HG02870 (cell line): ENCODE results near the gene RGS8.

ENCODE experiments used
- ATAC-seq: cut with Tn5 transposase; IDR thresholded peaks from one replicate; pipeline ENCODE4 v1.9.1; 2021; ENCODE audit warnings: mild to moderate bottlenecking, moderate library complexity; ENCODE audit not compliant: unreplicated experiment

The RGS8 gene

GRCh38 chr1:182672487-182672836, 11.9 kb downstream of the RGS8 start:
- ATAC-seq: no peak

DNA sequence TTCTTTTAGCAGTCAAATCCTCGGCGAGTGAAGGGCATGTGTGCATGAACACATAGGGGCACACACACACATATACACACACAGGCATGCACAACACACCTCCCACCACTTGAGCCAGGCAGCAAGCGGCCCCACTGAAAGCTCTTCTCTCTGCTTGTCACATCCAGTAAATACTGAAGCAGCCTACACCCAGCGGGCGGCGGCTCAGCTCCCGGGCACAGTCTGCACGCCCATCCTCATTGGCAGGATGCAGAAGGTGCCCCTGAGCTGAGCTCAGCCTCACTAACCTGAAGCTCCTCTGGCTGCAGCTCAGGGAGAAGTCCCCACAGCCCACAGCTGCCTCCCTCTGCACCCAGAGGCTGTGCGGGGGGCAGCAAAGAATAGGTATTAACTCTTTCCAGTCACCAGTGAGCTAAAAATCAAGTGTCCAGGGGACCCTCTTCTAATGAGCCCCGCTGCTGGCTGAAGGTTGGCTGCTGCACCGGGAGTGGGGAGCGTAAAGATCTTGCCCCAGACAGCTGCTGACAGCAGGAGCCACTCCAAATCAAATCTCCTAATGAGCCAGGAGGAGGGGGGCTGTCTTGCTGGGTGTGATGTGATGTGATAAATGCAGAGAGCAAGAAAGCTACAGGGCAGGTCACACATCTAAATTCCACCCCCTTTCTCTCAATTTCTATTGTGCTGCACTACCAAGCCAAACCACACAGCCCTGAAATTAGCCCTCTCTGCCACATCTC, 12.5 kb downstream of the RGS8 start:
- no peak for ATAC-seq

DNA sequence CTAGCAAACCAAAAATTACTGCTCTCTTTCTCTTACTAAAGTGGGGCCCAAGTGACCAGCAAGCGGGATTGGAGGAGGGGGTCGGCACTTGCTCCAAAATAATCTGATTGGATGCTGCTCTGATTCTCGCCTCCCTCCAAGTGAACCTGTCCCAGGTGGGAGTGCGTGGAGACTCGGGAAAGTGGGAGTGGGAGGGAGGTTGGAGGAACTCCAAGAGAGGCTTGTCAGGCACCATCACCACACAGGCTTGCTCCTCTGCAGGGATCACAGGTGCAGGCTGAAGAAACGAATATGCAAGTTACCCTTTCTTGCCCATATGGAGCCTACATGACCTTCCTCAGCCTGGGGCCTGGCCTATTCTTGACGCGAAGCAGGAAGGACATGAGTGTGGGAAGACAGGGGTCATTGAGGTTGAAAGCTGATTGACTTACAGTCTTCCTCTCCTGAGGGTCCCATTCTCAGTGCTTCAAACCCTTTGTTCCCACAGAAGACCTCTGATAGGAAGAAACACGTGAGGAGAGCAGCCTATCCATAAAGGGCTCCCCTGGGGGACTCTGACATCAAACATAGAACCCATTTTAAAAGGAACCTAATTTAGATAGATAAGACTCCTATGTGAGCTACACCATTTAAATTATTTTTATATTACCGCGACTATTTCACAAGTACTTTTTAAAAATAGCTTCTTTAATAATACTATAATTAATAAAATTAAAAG, 14.2 kb downstream of the RGS8 start:
- ATAC-seq: no peak

DNA sequence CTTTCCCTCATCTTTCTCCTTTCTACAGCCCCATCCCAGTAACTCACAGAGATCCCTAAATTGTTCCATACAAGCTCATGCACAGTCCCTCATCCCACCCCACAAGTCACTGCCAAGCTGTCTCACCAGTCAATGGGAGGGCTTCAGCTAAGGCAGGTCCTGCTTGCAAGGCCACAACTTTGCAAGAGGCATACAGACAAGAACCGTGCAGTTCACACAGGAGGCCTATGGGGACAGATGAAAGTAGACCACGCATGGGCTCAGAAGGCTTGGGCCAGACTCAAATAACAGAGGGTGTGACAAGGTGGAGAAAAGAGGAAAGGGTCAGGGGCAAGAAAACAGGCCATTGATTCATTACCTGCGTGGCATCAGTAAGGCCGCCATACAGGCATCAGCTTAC, 15.1 kb downstream of the RGS8 start:
- no peak for ATAC-seq

DNA sequence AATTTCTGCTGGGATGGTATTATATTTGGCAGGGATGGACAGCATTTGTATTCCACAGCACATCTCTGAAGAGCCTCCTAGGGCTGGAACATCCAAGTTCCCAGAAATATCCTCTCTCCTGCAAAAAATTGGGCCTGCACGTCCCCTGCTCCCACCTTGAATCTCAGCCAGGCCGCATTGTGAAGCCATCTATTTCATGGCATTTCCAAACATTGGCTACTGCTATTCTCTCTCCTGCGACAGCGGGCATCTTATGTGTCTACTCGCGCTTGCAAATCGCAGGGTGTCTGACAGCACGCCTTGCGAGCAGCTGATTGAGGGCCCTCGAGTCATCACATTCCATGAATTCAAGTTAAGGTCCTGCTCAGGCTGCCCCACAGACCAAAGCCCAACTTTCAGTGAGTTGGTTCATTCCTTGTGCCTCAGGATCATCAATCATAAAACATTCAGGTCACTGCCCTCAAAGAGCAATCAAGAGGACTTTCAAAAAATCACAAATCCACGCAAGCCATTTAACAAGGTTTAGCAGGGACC, 15.8 kb downstream of the RGS8 start:
- no peak for ATAC-seq

DNA sequence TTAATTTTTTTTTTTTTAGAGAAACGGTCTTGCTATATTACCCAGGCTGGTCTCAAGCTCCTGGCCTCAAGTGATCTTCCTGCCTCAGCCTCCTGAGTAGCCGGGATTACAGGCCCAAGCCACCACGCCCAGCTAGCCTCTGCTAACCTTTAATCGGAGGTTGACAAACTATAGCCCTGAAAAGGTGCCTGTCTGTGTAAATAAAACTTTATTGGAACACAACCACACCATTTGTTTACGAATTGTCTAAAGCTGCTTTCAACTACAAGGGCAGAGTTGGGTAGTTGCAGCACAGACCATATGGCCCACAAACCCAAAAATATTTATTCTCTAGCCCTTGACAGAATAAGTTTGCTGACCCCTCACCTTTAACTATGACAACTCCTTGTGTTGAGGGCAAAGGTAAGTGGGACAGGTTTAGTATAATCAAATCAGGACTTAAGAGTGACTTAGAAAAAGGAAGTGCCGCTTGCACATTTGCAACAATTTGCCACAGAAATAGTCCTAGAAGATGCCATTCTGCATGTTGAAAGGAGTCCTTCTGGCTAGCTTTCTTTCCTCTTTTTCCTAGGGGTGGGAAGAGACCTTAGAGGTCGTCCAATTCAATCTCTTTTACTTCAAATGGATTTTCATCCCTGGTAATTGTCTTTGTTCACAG, 16.4 kb downstream of the RGS8 start:
- ATAC-seq: no peak

DNA sequence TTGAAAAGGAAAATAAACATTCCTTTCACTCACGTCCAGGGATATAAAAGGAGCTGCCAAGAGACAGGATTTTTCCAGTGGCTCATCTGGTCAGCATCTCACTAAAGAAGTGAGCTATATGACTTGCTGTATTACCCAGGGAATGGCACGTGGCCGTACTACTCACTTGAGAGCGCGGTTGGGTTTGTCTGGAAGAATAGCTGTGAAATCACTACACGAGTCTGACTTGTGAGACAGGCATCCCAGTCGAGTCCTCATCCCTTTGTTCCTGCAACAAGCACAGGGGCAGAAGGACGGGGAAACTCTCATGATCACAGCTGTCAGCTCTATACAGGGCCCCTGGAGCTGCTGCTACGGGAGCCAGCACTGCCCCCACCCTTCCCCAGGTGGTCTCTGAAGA, 17.7 kb downstream of the RGS8 start:
- ATAC-seq: no peak

GRCh38 chr1:182664296-182664695, 20.1 kb downstream of the RGS8 start:
- ATAC-seq: no peak

GRCh38 chr1:182662956-182663355, 21.4 kb downstream of the RGS8 start:
- no peak for ATAC-seq

- ATAC-seq: no peak
Observed at GRCh38 chr1:182662121-182662890, 22.1 kb downstream of the RGS8 start.

GRCh38 chr1:182658055-182658454, 26.3 kb downstream of the RGS8 start:
- ATAC-seq: no peak

DNA sequence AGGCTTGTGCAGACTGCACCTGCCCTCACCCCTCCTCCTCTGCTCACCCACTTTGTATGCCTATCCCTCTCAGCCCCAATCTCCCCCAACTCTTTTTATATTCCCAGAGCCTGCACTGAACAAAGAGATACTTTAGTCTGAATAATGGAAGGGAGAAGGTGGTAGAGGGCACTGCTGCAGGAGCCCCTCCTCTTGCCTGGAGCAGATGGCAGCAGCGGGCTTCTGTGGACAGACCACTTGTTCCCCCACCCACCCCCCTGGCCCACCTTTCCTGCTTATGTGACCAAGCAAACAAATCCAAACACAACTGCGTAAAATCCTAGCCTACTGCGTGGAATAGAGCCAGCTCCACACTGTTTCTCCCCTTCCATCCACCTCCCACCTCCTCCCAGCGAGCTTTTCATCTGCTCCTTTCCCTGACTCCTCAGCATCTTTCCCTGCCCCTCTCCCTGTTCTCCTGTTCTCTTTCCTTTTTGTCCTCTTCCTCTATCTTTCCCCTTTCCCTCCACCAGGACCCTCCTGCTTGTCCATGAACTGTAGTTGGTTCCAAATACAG, 27.5 kb downstream of the RGS8 start:
- no peak for ATAC-seq

DNA sequence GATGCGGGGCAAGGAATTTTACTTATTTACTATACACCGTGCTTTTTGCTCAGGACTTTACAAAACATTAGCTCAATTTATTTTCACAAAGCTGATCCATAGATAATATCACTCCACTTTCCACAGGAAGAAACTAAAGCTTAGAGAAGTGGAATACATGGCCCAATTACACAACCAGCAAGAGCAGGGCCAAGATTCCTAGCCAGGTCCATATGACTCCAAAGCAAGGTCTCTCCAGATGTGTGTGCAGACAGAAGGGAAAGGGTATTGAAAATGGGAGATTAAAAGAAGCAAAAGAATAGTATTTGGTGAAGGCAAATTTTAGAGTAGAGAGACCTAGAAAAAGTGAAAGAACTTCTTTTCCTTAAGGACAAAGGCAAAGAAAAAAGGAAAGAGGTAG, 30.4 kb downstream of the RGS8 start:
- no peak for ATAC-seq

GRCh38 chr1:182652933-182653332, 31.5 kb downstream of the RGS8 start:
- no peak for ATAC-seq

DNA sequence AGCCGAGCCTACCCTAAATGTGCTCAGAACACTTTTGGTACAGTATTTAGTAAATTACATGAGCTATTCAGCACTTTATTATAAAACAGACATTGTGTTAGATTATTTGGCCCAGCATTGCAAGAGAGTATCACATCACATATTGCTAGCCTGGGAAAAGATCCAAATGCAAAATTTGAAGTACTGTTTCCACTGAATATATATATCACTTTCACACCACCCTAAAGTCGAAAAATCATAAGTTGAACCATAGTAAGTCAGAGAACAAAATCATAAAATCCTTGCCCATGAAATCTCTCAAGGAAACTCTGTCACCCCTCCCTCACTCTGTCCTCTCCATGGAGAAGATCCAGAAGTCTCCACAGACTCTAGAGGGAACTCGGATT, 33.1 kb downstream of the RGS8 start:
- ATAC-seq: no peak

GRCh38 chr1:182650678-182651338, 33.6 kb downstream of the RGS8 start:
- ATAC-seq: no peak

- ATAC-seq: peak; percentile 44
Observed at GRCh38 chr1:182649041-182649440, 35.3 kb downstream of the RGS8 start.

DNA sequence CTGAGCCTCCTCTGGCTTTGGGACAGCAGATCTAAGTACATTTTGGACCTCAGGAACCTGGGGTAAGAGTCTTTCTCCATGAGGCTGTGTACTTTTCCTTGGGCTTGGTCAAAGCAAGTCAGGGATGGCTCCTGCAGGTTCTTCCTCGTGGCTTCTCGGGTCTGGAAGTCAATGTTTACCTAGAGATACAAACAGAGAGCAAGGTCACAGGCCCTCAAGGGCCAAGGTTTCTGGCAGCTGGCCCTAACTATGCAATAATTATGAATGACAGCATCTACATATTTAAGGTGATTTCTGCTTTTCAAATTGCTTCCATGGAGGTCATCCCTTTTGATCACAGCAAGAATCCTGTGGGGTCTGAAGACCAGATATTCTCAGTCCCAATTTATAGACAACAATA, 37.6 kb downstream of the RGS8 start:
- ATAC-seq: no peak

- ATAC-seq: no peak
Observed at GRCh38 chr1:182644886-182645285, 39.5 kb downstream of the RGS8 start.

DNA sequence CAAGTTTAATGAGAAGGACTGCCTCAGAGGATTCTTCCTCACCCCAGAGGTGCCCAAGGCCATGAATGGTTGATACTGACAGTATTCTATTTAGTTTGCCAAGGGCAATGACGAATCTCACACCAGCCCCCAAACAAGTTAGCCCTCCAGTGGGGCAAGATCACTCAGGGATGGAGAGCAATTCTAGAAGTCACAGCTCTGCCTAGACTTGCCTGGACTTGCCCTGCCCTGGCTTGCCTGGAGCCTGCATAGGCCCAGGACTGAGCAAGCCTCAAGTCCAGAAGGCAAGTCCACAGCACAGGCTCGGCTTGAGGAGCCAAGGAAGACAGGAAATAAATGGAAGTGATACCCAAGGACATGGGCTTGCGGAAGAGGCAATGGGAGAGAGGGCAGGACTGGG, 40.7 kb downstream of the RGS8 start:
- no peak for ATAC-seq
